Measurements from ENCODE around the gene GRID1.

DNA sequence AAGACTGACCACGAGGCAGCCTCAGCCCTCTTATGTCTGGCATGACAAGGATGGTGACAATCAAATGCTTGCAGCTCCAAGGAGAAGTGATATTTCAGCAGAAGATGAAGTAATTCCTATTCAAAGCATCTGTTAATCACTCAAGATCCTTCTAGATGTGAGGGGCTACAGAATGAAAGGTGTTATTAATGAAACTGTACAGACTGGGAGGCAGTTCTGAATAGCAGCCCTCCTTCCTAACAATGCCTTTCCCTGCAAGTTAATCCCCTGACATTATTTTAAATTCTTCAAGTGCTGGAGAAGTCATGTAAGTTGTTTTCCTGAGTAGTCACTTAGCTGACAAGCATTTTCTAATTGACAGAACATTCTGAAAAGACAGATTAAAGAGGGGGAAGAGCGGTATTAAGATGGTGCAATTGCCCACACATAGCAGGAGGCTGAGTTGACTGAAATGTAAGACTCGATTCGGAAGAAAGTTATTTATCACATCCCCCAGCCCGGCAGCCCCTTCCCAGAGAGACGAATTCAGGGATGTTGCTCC is 300.8 kb downstream of the GRID1 start:
- TF ChIP-seq, protein P1, sequence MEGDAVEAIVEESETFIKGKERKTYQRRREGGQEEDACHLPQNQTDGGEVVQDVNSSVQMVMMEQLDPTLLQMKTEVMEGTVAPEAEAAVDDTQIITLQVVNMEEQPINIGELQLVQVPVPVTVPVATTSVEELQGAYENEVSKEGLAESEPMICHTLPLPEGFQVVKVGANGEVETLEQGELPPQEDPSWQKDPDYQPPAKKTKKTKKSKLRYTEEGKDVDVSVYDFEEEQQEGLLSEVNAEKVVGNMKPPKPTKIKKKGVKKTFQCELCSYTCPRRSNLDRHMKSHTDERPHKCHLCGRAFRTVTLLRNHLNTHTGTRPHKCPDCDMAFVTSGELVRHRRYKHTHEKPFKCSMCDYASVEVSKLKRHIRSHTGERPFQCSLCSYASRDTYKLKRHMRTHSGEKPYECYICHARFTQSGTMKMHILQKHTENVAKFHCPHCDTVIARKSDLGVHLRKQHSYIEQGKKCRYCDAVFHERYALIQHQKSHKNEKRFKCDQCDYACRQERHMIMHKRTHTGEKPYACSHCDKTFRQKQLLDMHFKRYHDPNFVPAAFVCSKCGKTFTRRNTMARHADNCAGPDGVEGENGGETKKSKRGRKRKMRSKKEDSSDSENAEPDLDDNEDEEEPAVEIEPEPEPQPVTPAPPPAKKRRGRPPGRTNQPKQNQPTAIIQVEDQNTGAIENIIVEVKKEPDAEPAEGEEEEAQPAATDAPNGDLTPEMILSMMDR (IDR thresholded peaks at IDR 0.05) = no peak
- TF ChIP-seq POLR2A (IDR thresholded peaks at IDR 0.05) = no peak
- no peak for TF ChIP-seq POLR2AphosphoS5 (IDR thresholded peaks at IDR 0.05)
- TF ChIP-seq EP300 (IDR thresholded peaks at IDR 0.05) = no peak
